ENCODE results near the gene GPR21. TPM values are rescaled to one million over a fixed set of nuclear protein-coding genes. Genes with fewer than 3 reads are reported as not detected.

The GPR21 gene
- total and polyA plus RNA-seq, 2 of the 13 experiments (the other 11 are each of a cell fraction or from before 2014, with no cell fraction given), result 0.29 to 0.32 TPM

GRCh38 chr9:123074628-123075027 is 41.2 kb downstream of the GPR21 start:
- in situ Hi-C loops (cut with HindIII; ENCODE audit: extremely low pct_ligation_motif_present, low pct_unique_long_range_greater_than_20kb), result no loop called here
- Histone ChIP-seq H3K9me3 (ENCODE audit: low read length) (no peaks in the 10 kb centered on the region), H3K4me3 (replicated peaks in 1 of 3; ENCODE audit: insufficient read depth in 1 of 3, low read depth in 2 of 3, low read length in 3 of 3) (no peak overlapping the region), H4K20me1 (ENCODE audit: insufficient read depth, low read length) (no peaks in the 10 kb centered on the region), H3K36me3 (replicated peaks in 1 of 2; ENCODE audit: control insufficient read depth in 1 of 2, insufficient read depth in 2 of 2, low read length in 2 of 2) (peaks cover 3 to 56% of the 10 kb centered on the region in 2 experiments), H2AFZ (ENCODE audit: low read length) (no peak overlapping the region), H3K9ac (ENCODE audit: insufficient read depth, low read depth, low read length) (no peak overlapping the region), H3K79me2 (ENCODE audit: insufficient read depth, low read length) (no peaks in the 10 kb centered on the region), H3K27ac (ENCODE audit: extremely low read length, insufficient read depth, low read length) (no peak overlapping the region), H3K27me3 (ENCODE audit: control insufficient read depth in 1 of 2, insufficient read depth in 2 of 2, low read length in 2 of 2) (no peaks in the 10 kb centered on the region), H3K4me2 (ENCODE audit: low read depth, low read length) (no peak overlapping the region), H3K4me1 (ENCODE audit: insufficient read depth, low read length) (no peaks in the 10 kb centered on the region)
- BruUV-seq (replicated peaks), result no TSS peak
- ChIA-PET CTCF (ENCODE audit: low intra/inter-chr PET ratio, low total read pairs) (no interaction called here), POLR2A (no interaction called here)
- ATAC-seq (no peak), DNase-seq (ENCODE audit: low spot score) (no peak), FAIRE-seq (no peak)
- intact Hi-C loops (cut with micrococcal nuclease; ENCODE audit: unreplicated experiment), result no loop called here
- 97% methylated on average over 3 of the region's 3 CpGs for WGBS (ENCODE audit: low lambda C conversion rate)
- TF ChIP-seq ZNF780A (CRISPR knock-in tag; IDR thresholded peaks at IDR 0.05) (no peak), HDAC1 (CRISPR knock-in tag; IDR thresholded peaks at IDR 0.05) (no peak), NR2C2 (CRISPR knock-in tag; IDR thresholded peaks at IDR 0.05; ENCODE audit: borderline replicate concordance) (no peak), TERF1 (CRISPR knock-in tag; IDR thresholded peaks at IDR 0.05) (no peak), DNMT1 (CRISPR knock-in tag; IDR thresholded peaks at IDR 0.05) (no peak), CC2D1A (CRISPR knock-in tag; IDR thresholded peaks at IDR 0.05) (no peak), SNAI1 (CRISPR knock-in tag; IDR thresholded peaks at IDR 0.05; ENCODE audit: borderline replicate concordance) (no peak), NR2F2 (IDR thresholded peaks at IDR 0.05; ENCODE audit: borderline replicate concordance, low read depth) (no peak), IRX3 (CRISPR knock-in tag; IDR thresholded peaks at IDR 0.05; ENCODE audit: borderline replicate concordance, low read depth) (no peak), RARA (CRISPR knock-in tag; IDR thresholded peaks at IDR 0.05) (no peak), SP2 (CRISPR knock-in tag; IDR thresholded peaks at IDR 0.05) (no peak), ZNF878 (CRISPR knock-in tag; IDR thresholded peaks at IDR 0.05) (no peak), HNRNPLL (IDR thresholded peaks at IDR 0.05; ENCODE audit: low read depth, low read length, poor library complexity, severe bottlenecking) (no peak), KDM5A (IDR thresholded peaks at IDR 0.05; ENCODE audit: borderline replicate concordance, low read length) (no peak), SIN3B (IDR thresholded peaks at IDR 0.05; ENCODE audit: low read length) (no peak), RARG (CRISPR knock-in tag; IDR thresholded peaks at IDR 0.05; ENCODE audit: low read depth) (no peak)
- TF ChIP-seq, protein P1, sequence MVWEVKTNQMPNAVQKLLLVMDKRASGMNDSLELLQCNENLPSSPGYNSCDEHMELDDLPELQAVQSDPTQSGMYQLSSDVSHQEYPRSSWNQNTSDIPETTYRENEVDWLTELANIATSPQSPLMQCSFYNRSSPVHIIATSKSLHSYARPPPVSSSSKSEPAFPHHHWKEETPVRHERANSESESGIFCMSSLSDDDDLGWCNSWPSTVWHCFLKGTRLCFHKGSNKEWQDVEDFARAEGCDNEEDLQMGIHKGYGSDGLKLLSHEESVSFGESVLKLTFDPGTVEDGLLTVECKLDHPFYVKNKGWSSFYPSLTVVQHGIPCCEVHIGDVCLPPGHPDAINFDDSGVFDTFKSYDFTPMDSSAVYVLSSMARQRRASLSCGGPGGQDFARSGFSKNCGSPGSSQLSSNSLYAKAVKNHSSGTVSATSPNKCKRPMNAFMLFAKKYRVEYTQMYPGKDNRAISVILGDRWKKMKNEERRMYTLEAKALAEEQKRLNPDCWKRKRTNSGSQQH (CRISPR knock-in tag; IDR thresholded peaks at IDR 0.05; ENCODE audit: low read depth), result no peak
- TF ChIP-seq, protein P2, sequence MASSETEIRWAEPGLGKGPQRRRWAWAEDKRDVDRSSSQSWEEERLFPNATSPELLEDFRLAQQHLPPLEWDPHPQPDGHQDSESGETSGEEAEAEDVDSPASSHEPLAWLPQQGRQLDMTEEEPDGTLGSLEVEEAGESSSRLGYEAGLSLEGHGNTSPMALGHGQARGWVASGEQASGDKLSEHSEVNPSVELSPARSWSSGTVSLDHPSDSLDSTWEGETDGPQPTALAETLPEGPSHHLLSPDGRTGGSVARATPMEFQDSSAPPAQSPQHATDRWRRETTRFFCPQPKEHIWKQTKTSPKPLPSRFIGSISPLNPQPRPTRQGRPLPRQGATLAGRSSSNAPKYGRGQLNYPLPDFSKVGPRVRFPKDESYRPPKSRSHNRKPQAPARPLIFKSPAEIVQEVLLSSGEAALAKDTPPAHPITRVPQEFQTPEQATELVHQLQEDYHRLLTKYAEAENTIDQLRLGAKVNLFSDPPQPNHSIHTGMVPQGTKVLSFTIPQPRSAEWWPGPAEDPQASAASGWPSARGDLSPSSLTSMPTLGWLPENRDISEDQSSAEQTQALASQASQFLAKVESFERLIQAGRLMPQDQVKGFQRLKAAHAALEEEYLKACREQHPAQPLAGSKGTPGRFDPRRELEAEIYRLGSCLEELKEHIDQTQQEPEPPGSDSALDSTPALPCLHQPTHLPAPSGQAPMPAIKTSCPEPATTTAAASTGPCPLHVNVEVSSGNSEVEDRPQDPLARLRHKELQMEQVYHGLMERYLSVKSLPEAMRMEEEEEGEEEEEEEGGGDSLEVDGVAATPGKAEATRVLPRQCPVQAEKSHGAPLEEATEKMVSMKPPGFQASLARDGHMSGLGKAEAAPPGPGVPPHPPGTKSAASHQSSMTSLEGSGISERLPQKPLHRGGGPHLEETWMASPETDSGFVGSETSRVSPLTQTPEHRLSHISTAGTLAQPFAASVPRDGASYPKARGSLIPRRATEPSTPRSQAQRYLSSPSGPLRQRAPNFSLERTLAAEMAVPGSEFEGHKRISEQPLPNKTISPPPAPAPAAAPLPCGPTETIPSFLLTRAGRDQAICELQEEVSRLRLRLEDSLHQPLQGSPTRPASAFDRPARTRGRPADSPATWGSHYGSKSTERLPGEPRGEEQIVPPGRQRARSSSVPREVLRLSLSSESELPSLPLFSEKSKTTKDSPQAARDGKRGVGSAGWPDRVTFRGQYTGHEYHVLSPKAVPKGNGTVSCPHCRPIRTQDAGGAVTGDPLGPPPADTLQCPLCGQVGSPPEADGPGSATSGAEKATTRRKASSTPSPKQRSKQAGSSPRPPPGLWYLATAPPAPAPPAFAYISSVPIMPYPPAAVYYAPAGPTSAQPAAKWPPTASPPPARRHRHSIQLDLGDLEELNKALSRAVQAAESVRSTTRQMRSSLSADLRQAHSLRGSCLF (CRISPR knock-in tag; IDR thresholded peaks at IDR 0.05; ENCODE audit: borderline replicate concordance), result no peak
